ENCODE results near the gene RASGRF2.

RASGRF2 gene

GRCh38 chr5:81184749-81185110, 224.6 kb downstream of the RASGRF2 start:
- Histone ChIP-seq H3K4me3 (ENCODE audit: low read length, poor library complexity, severe bottlenecking) (no peak overlapping the region), H3K27me3 (ENCODE audit: insufficient read depth, low read length, poor library complexity, severe bottlenecking) (no peaks in the 10 kb centered on the region), H3F3A (ENCODE audit: low read depth) (no peaks in the 10 kb centered on the region), H3K36me3 (ENCODE audit: insufficient read depth, low read length) (no peaks in the 10 kb centered on the region), H2AFZ (ENCODE audit: low read length) (no peak overlapping the region), H3K9ac (ENCODE audit: low read depth, low read length, poor library complexity, severe bottlenecking) (no peak overlapping the region), H3K9me3 (ENCODE audit: insufficient read depth, low read depth, low read length) (no peaks in the 10 kb centered on the region), H3K4me1 (ENCODE audit: insufficient read depth, low read length, poor library complexity, severe bottlenecking) (no peaks in the 10 kb centered on the region), H3K4me2 (ENCODE audit: low read depth, low read length, poor library complexity, severe bottlenecking) (no peak overlapping the region), H4K20me1 (ENCODE audit: insufficient read depth, low read length, poor library complexity, severe bottlenecking) (no peaks in the 10 kb centered on the region), H3K9me2 (replicated peaks; ENCODE audit: low read depth, low read length) (no peaks in the 10 kb centered on the region), H3K79me2 (ENCODE audit: insufficient read depth, low read length) (no peaks in the 10 kb centered on the region)
- TF ChIP-seq EZH2phosphoT487 (IDR thresholded peaks at IDR 0.05; ENCODE audit: borderline replicate concordance), result no peak
- TF ChIP-seq, protein P1, sequence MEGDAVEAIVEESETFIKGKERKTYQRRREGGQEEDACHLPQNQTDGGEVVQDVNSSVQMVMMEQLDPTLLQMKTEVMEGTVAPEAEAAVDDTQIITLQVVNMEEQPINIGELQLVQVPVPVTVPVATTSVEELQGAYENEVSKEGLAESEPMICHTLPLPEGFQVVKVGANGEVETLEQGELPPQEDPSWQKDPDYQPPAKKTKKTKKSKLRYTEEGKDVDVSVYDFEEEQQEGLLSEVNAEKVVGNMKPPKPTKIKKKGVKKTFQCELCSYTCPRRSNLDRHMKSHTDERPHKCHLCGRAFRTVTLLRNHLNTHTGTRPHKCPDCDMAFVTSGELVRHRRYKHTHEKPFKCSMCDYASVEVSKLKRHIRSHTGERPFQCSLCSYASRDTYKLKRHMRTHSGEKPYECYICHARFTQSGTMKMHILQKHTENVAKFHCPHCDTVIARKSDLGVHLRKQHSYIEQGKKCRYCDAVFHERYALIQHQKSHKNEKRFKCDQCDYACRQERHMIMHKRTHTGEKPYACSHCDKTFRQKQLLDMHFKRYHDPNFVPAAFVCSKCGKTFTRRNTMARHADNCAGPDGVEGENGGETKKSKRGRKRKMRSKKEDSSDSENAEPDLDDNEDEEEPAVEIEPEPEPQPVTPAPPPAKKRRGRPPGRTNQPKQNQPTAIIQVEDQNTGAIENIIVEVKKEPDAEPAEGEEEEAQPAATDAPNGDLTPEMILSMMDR (conservative IDR thresholded peaks at IDR 0.05; ENCODE audit: low read length), result no peak

DNA sequence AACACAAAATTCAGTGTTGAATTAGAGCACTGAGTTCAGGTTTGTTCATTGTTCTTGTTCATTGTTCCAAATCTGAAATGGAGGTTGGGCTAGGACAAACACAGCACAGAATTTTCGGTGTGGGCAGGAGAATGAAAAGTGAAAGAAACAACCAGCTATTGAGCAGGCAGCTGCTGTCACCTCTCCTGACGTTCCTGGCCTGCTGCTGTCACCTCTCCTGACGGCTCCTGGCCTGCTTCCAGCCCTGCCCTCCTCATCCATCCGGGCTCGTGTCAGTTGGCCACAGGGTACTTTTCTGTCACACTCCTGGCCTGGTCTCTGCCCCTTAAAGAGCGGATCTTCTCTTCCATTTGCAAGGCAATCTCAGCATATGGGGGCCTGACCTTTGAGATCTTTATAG, 227.7 kb downstream of the RASGRF2 start:
- H3K4me3 ChIP-seq (ENCODE audit: low read length, poor library complexity, severe bottlenecking), result no peak overlapping the region
- no peaks in the 10 kb centered on the region for H3K27me3 ChIP-seq (ENCODE audit: insufficient read depth, low read length, poor library complexity, severe bottlenecking)
- H2AFZ ChIP-seq (ENCODE audit: low read length), result no peak overlapping the region
- H3K9me3 ChIP-seq (ENCODE audit: insufficient read depth, low read depth, low read length), result no peaks in the 10 kb centered on the region
- H3K9ac ChIP-seq (ENCODE audit: low read depth, low read length, poor library complexity, severe bottlenecking), result no peak overlapping the region
- H3F3A ChIP-seq (ENCODE audit: low read depth), result no peaks in the 10 kb centered on the region
- TF ChIP-seq, protein P1 (conservative IDR thresholded peaks at IDR 0.05; ENCODE audit: low read length), result no peak
- no peak overlapping the region for H3K4me2 ChIP-seq (ENCODE audit: low read depth, low read length, poor library complexity, severe bottlenecking)
- no peaks in the 10 kb centered on the region for H3K79me2 ChIP-seq (ENCODE audit: insufficient read depth, low read length)
- no peaks in the 10 kb centered on the region for H3K36me3 ChIP-seq (ENCODE audit: insufficient read depth, low read length)
- H3K9me2 ChIP-seq (replicated peaks; ENCODE audit: low read depth, low read length), result no peaks in the 10 kb centered on the region
- no peaks in the 10 kb centered on the region for H4K20me1 ChIP-seq (ENCODE audit: insufficient read depth, low read length, poor library complexity, severe bottlenecking)
- no peaks in the 10 kb centered on the region for H3K4me1 ChIP-seq (ENCODE audit: insufficient read depth, low read length, poor library complexity, severe bottlenecking)

DNA sequence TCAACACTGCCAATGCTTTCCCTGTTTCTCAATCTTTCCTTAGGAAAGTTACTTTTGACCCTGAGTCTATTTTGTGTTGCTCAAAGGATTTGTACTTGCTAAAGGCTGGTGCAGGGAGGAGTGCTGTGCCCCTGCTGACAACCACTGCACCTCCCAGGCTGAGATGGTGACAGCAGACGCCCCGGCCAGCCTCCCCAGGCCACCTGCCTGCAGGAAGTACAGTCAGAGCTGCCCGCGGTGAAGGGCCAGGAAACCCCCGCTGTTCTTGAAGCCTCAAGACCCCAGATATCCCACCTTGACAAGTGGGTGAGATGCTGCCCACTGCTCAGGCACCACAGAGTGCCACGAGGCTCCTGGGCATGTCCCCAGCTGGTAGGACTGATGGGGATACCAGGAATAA, 228.8 kb downstream of the RASGRF2 start:
- TF ChIP-seq EZH2phosphoT487 (IDR thresholded peaks at IDR 0.05; ENCODE audit: borderline replicate concordance), result no peak
- TF ChIP-seq, protein P1 (conservative IDR thresholded peaks at IDR 0.05; ENCODE audit: low read length), result no peak
- no peaks in the 10 kb centered on the region for H3F3A ChIP-seq (ENCODE audit: low read depth)
- H3K4me1 ChIP-seq (ENCODE audit: insufficient read depth, low read length, poor library complexity, severe bottlenecking), result no peaks in the 10 kb centered on the region
- no peaks in the 10 kb centered on the region for H3K9me2 ChIP-seq (replicated peaks; ENCODE audit: low read depth, low read length)
- H3K36me3 ChIP-seq (ENCODE audit: insufficient read depth, low read length), result no peaks in the 10 kb centered on the region
- no peaks in the 10 kb centered on the region for H4K20me1 ChIP-seq (ENCODE audit: insufficient read depth, low read length, poor library complexity, severe bottlenecking)
- no peak overlapping the region; the same call in 1 of the 2 replicates for H2AFZ ChIP-seq (ENCODE audit: low read length)
- H3K9ac ChIP-seq (ENCODE audit: low read depth, low read length, poor library complexity, severe bottlenecking), result no peak overlapping the region
- no peak overlapping the region for H3K4me2 ChIP-seq (ENCODE audit: low read depth, low read length, poor library complexity, severe bottlenecking)
- H3K9me3 ChIP-seq (ENCODE audit: insufficient read depth, low read depth, low read length), result no peaks in the 10 kb centered on the region
- H3K4me3 ChIP-seq (ENCODE audit: low read length, poor library complexity, severe bottlenecking), result no peak overlapping the region
- no peaks in the 10 kb centered on the region for H3K27me3 ChIP-seq (ENCODE audit: insufficient read depth, low read length, poor library complexity, severe bottlenecking)
- H3K79me2 ChIP-seq (ENCODE audit: insufficient read depth, low read length), result no peaks in the 10 kb centered on the region

Data from Loucy (cell line).